IMR-90 (cell line): ENCODE data around the gene MYO1C. TPM values are rescaled to one million over a fixed set of nuclear protein-coding genes. Genes with fewer than 3 reads are reported as not detected.

Experiments
- ATAC-seq: fragments of 200-7000 bp; cut with Tn5 transposase; 2 replicates; pipeline ENCODE4 v1.9.1; 2020; ENCODE audit warnings: low read depth, mild to moderate bottlenecking, moderate library complexity
- BruUV-seq: library from RNA; stranded (reverse); fragments of 400-500 nt; replicated peaks from 2 replicates; lab custom pipeline; 2021; lab: Mats Ljungman, UMichigan
- CTCF ChIA-PET: fragments of 300-600 bp; formaldehyde crosslinking; extraction: SDS; loops from one replicate; lab custom pipeline; 2021; ENCODE audit warnings: antibody characterized with exemption; lab: Yijun Ruan, JAX
- POLR2A ChIA-PET: fragments of 300-600 bp; sonication (Branson Sonifier 250); formaldehyde crosslinking; loops from one replicate; lab custom pipeline; 2022; ENCODE audit warnings: antibody characterized with exemption; ENCODE audit not compliant: unreplicated experiment; lab: Charles Lee
- DNase-seq: peaks from one replicate; pipeline ENCODE4 v3.0.0; 2013
- H2AFZ ChIP-seq: replicated peaks from 2 replicates; pipeline ENCODE3; 2013; ENCODE audit warnings: low read length, mild to moderate bottlenecking; ENCODE audit not compliant: poor library complexity
- H2AK5ac ChIP-seq: 2 replicates; pipeline ENCODE4 v1.6.1; 2013; ENCODE audit warnings: low read depth, low read length, inconsistent platforms
- H2AK9ac ChIP-seq: replicated peaks from 2 replicates; pipeline ENCODE3; 2013; ENCODE audit warnings: mild to moderate bottlenecking, low read depth, low read length, moderate library complexity; ENCODE audit not compliant: poor library complexity
- H2BK120ac ChIP-seq: 2 replicates; pipeline ENCODE4 v1.6.1; 2013; ENCODE audit warnings: low read depth, low read length, inconsistent platforms
- H2BK15ac ChIP-seq: 3 replicates; pipeline ENCODE4 v1.6.1; 2013; ENCODE audit warnings: low read depth, low read length, inconsistent platforms
- H2BK20ac ChIP-seq: 2 replicates; pipeline ENCODE4 v1.6.1; 2013; ENCODE audit warnings: low read depth, mild to moderate bottlenecking, inconsistent platforms, low read length, moderate library complexity
- H2BK5ac ChIP-seq: 2 replicates; pipeline ENCODE4 v1.6.1; 2013; ENCODE audit warnings: mild to moderate bottlenecking, low read depth, low read length, inconsistent platforms; ENCODE audit not compliant: poor library complexity, severe bottlenecking
- H3K14ac ChIP-seq: replicated peaks from 2 replicates; pipeline ENCODE4 v1.6.1; 2013; ENCODE audit warnings: low read depth, low read length, inconsistent platforms
- H3K18ac ChIP-seq: 2 replicates; pipeline ENCODE4 v1.6.1; 2013; ENCODE audit warnings: low read depth, low read length, control low read depth
- H3K23ac ChIP-seq: 2 replicates; pipeline ENCODE4 v1.6.1; 2013; ENCODE audit warnings: low read depth, low read length, inconsistent platforms
- H3K27ac ChIP-seq: 2 replicates; pipeline ENCODE4 v1.5.1; 2013; ENCODE audit warnings: mild to moderate bottlenecking, control low read depth, low read length; ENCODE audit not compliant: insufficient read depth
- H3K27me3 ChIP-seq: 2 replicates; pipeline ENCODE4 v1.6.1; 2013; ENCODE audit warnings: low read length; ENCODE audit not compliant: control insufficient read depth, insufficient read depth
- H3K36me3 ChIP-seq: 2 replicates; pipeline ENCODE4 v1.6.1; 2013; ENCODE audit warnings: low read length, mixed read lengths; ENCODE audit not compliant: control insufficient read depth, insufficient read depth
- H3K4ac ChIP-seq: 2 replicates; pipeline ENCODE4 v1.6.1; 2013; ENCODE audit warnings: low read depth, low read length, inconsistent platforms
- H3K4me1 ChIP-seq: 2 replicates; pipeline ENCODE4 v1.6.1; 2013; ENCODE audit warnings: low read length, mixed read lengths; ENCODE audit not compliant: control insufficient read depth, insufficient read depth
- H3K4me2 ChIP-seq: 2 replicates; pipeline ENCODE4 v1.6.1; 2013; ENCODE audit warnings: low read depth, mild to moderate bottlenecking, control low read depth, low read length, moderate library complexity
- H3K4me3 ChIP-seq: 2 replicates; pipeline ENCODE4 v1.5.1; 2013; ENCODE audit warnings: low read depth, mild to moderate bottlenecking, control low read depth, low read length, moderate library complexity; ENCODE audit not compliant: insufficient read depth
- H3K56ac ChIP-seq: 2 replicates; pipeline ENCODE4 v1.6.1; 2013; ENCODE audit warnings: low read length, inconsistent platforms; ENCODE audit not compliant: insufficient read depth; ENCODE audit errors: extremely low read depth
- H3K79me1 ChIP-seq, 2 experiments: 2 replicates each; pipeline ENCODE4 v1.6.1; 2013; ENCODE audit warnings: low read length in 2 of 2, inconsistent platforms in 1 of 2, low read depth in 1 of 2
- H3K9ac ChIP-seq: 2 replicates; pipeline ENCODE4 v1.6.1; 2013; ENCODE audit warnings: low read depth, low read length, control low read depth
- H3K9me1 ChIP-seq: 2 replicates; pipeline ENCODE4 v1.6.1; 2013; ENCODE audit warnings: low read length, inconsistent platforms; ENCODE audit not compliant: insufficient read depth
- H3K9me3 ChIP-seq: 2 replicates; pipeline ENCODE4 v1.6.1; 2013; ENCODE audit warnings: low read length; ENCODE audit not compliant: control insufficient read depth, insufficient read depth
- H4K20me1 ChIP-seq: 2 replicates; pipeline ENCODE4 v1.6.1; 2013; ENCODE audit warnings: low read length, inconsistent platforms; ENCODE audit not compliant: insufficient read depth
- H4K5ac ChIP-seq: 2 replicates; pipeline ENCODE4 v1.6.1; 2013; ENCODE audit warnings: mild to moderate bottlenecking, low read depth, low read length, control low read depth
- H4K8ac ChIP-seq, 2 experiments: 2 replicates each; pipeline ENCODE4 v1.6.1; 2013; ENCODE audit warnings: low read depth in 2 of 2, low read length in 2 of 2, control low read depth in 1 of 2, inconsistent platforms in 1 of 2
- H4K91ac ChIP-seq: 2 replicates; pipeline ENCODE4 v1.6.1; 2013; ENCODE audit warnings: low read depth, low read length, inconsistent platforms; ENCODE audit not compliant: insufficient read depth
- BHLHE40 ChIP-seq: fragments of 150-350 bp; IDR thresholded peaks from 2 replicates; pipeline ENCODE4 v1.6.1; 2016; ENCODE audit warnings: mild to moderate bottlenecking, low read depth, low read length
- CEBPB ChIP-seq: IDR thresholded peaks from 2 replicates; pipeline ENCODE4 v1.6.1; 2012; ENCODE audit warnings: low read depth, low read length, improper control_type of control experiment
- CHD1 ChIP-seq: IDR thresholded peaks from 2 replicates; pipeline ENCODE4 v1.6.1; 2012; ENCODE audit warnings: low read depth, low read length, improper control_type of control experiment
- FOS ChIP-seq: fragments of 150-350 bp; IDR thresholded peaks from 2 replicates; pipeline ENCODE4 v1.6.1; 2016; ENCODE audit warnings: low read depth, low read length
- MXI1 ChIP-seq: IDR thresholded peaks from 2 replicates; pipeline ENCODE4 v1.6.1; 2012; ENCODE audit warnings: low read depth, mild to moderate bottlenecking, low read length, moderate library complexity, borderline replicate concordance
- NFE2L2 ChIP-seq: fragments of 150-350 bp; IDR thresholded peaks from 2 replicates; pipeline ENCODE4 v1.6.1; 2016; ENCODE audit warnings: low read depth, mild to moderate bottlenecking, low read length
- POLR2A ChIP-seq: IDR thresholded peaks from 2 replicates; pipeline ENCODE4 v1.6.1; 2012; ENCODE audit warnings: mild to moderate bottlenecking, low read depth, low read length
- WGBS, 2 experiments: methylation state at CpG; one replicate each; pipeline versions ENCODE4 v1.1.5 to v1.1.7; 2013; ENCODE audit warnings: missing lambda C conversion rate in 2 of 2; ENCODE audit not compliant: insufficient read length in 1 of 2; ENCODE audit errors: extremely low coverage in 2 of 2; 5-methylcytosine and 5-hydroxymethylcytosine counted together
- dilution Hi-C: fragments of 300-500 bp; cut with HindIII; formaldehyde crosslinking; loops from one replicate; pipeline ENCODE4 v1.14.3; 2018; ENCODE audit warnings: low sequenced_read_pairs; ENCODE audit not compliant: unreplicated experiment
- in situ Hi-C: fragments of 300-500 bp; cut with MboI; formaldehyde crosslinking; loops from 3 replicates; pipeline ENCODE4 v1.14.3; 2019; ENCODE audit warnings: low sequenced_read_pairs, inconsistent platforms, mixed read lengths
- intact Hi-C: fragments of 100-400 bp; cut with micrococcal nuclease; formaldehyde crosslinking; loops from 2 replicates; pipeline ENCODE4 v1.10.0; 2022
- polyA plus RNA-seq, 3 experiments: library from polyadenylated mRNA; depleted of rRNA; stranded (reverse); fragments of >200 nt; gene quantifications; 2 replicates each; pipeline ENCODE4 v1.2.3, GENCODE V29; 2012; ENCODE audit warnings: low replicate concordance in 1 of 3
- total RNA-seq: library from RNA; depleted of rRNA; stranded (reverse); fragments of >200 nt; gene quantifications from 2 replicates; pipeline ENCODE4 v1.2.3, GENCODE V29; 2012
- TF ChIP-seq, protein P1 (sequence below): conservative IDR thresholded peaks from 2 replicates; pipeline ENCODE4 v1.5.1; 2012; ENCODE audit warnings: mild to moderate bottlenecking, low read depth, low read length, improper control_type of control experiment

Gene MYO1C
- total and polyA plus RNA-seq, 2 of the 4 experiments (the other 2 are of a cell fraction) = 162 to 196 TPM

- Histone ChIP-seq H2AK9ac (no peak overlapping the region), H4K20me1 (peaks cover 89% of the 10 kb centered on the region)
Measured at GRCh38 chr17:1447052-1447451, 45.4 kb downstream of the MYO1C start.

More at GRCh38 chr17:1447052-1447451, 45.4 kb downstream of the MYO1C start:
- DNase-seq (no peak), ATAC-seq (no peak)
- TF ChIP-seq, protein P1, sequence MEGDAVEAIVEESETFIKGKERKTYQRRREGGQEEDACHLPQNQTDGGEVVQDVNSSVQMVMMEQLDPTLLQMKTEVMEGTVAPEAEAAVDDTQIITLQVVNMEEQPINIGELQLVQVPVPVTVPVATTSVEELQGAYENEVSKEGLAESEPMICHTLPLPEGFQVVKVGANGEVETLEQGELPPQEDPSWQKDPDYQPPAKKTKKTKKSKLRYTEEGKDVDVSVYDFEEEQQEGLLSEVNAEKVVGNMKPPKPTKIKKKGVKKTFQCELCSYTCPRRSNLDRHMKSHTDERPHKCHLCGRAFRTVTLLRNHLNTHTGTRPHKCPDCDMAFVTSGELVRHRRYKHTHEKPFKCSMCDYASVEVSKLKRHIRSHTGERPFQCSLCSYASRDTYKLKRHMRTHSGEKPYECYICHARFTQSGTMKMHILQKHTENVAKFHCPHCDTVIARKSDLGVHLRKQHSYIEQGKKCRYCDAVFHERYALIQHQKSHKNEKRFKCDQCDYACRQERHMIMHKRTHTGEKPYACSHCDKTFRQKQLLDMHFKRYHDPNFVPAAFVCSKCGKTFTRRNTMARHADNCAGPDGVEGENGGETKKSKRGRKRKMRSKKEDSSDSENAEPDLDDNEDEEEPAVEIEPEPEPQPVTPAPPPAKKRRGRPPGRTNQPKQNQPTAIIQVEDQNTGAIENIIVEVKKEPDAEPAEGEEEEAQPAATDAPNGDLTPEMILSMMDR = no peak
- TF ChIP-seq CEBPB = no peak
- TF ChIP-seq POLR2A = no peak
- no peak for TF ChIP-seq CHD1
- no peak for TF ChIP-seq MXI1
- no peak for TF ChIP-seq FOS
- no peak for TF ChIP-seq BHLHE40
- TF ChIP-seq NFE2L2 = no peak
- WGBS, 2 experiments = 80% methylated on average over 2 of the region's 7 CpGs; no CpG with 5 or more reads in 1 of the 2 experiments
- Histone ChIP-seq H3K56ac (no peak overlapping the region), H2AK5ac (no peak overlapping the region), H3K27me3 (no peaks in the 10 kb centered on the region), H4K91ac (no peak overlapping the region), H4K8ac (no peak overlapping the region), H3K18ac (no peak overlapping the region), H3K9ac (no peak overlapping the region), H2AFZ (no peak overlapping the region), H3K36me3 (peaks cover 13% of the 10 kb centered on the region), H3K9me1 (peaks cover 19% of the 10 kb centered on the region; the same call in 1 of the 2 replicates), H2BK120ac (no peak overlapping the region), H2BK15ac (no peak overlapping the region), H3K4me2 (no peak overlapping the region), H4K5ac (no peak overlapping the region), H2BK20ac (no peak overlapping the region), H3K27ac (no peak overlapping the region), H2BK5ac (no peak overlapping the region), H3K4me3 (no peak overlapping the region), H3K23ac (no peak overlapping the region; the same call in 1 of the 2 replicates), H3K9me3 (no peaks in the 10 kb centered on the region), H3K4ac (no peak overlapping the region), H3K4me1 (0 out of 2 replicates have a peak, but pooled peaks cover 2% of the 10 kb centered on the region), H3K79me1 (peaks cover 0 to 49% of the 10 kb centered on the region in 2 experiments; a peak in 3 of 4 replicates), H3K14ac (no peak overlapping the region)
- ChIA-PET CTCF (no interaction called here), POLR2A (interaction anchor here (0.6 kb wide), 1 partner anchor 12 kb away, joined by 8 read pairs; no protein-coding TSS in a partner anchor)
- in situ Hi-C loops (no loop called here), dilution Hi-C loops (no loop called here), intact Hi-C loops (no loop called here)
- BruUV-seq = no TSS peak
